ENCODE data around the gene SH2B3. TPM values are rescaled to one million over a fixed set of nuclear protein-coding genes. Genes with fewer than 3 reads are reported as not detected.

Gene SH2B3
- total RNA-seq, 1 experiment from 2014 or later: 6.5 TPM

DNA sequence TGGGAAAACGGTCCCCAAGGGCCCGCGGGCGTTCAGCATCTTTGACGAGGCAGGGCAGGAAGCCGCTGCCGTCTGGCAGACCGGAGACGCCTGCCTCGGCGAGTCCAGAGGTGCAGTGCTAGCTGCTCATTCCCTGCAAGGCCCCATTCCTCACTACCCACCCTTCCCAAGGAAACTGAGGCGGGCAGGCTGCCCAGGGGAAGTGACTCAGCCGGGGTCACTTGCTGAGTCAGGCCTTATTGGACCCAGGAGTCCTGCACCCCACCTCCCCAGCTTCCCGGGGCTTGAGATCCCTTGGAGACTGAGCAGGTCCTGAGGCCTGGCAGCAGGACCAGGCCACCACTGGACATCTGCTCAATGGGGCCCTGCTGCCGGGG is 3.7 kb downstream of the SH2B3 start:
- Histone ChIP-seq H3K4me2 (peak overlapping the region; percentile 97), H3K4me3 (peak overlapping the region; percentile 22; the same call in 1 of the 2 replicates), H2AFZ (no peak overlapping the region), H4K20me1 (ENCODE audit: insufficient read depth) (peaks cover 5% of the 10 kb centered on the region; the same call in 1 of the 2 replicates), H3K79me2 (ENCODE audit: low read depth) (peaks cover 45% of the 10 kb centered on the region), H3K4me1 (replicated peaks; ENCODE audit: insufficient read depth) (peaks cover 57% of the 10 kb centered on the region), H3K27ac (no peak overlapping the region), H3F3A (ENCODE audit: insufficient read depth, low read depth) (peaks cover 35% of the 10 kb centered on the region), H3K9me2 (ENCODE audit: insufficient read depth) (no peaks in the 10 kb centered on the region), H3K36me3 (ENCODE audit: low read depth) (no peaks in the 10 kb centered on the region), H3K27me3 (ENCODE audit: insufficient read depth, low read depth) (no peaks in the 10 kb centered on the region), H3K9me3 (ENCODE audit: insufficient read depth, low read depth) (no peaks in the 10 kb centered on the region)
- POLR2A ChIA-PET (ENCODE audit: unreplicated experiment): no interaction called here
- no peak for DNase-seq
- CTCF ChIA-PET: no interaction called here
- BruUV-seq (replicated peaks): no TSS peak
- intact Hi-C loops (cut with micrococcal nuclease; ENCODE audit: unreplicated experiment): no loop called here
- no peak for TF ChIP-seq EZH2 (IDR thresholded peaks at IDR 0.05; ENCODE audit: low read depth)
- TF ChIP-seq, protein P1, sequence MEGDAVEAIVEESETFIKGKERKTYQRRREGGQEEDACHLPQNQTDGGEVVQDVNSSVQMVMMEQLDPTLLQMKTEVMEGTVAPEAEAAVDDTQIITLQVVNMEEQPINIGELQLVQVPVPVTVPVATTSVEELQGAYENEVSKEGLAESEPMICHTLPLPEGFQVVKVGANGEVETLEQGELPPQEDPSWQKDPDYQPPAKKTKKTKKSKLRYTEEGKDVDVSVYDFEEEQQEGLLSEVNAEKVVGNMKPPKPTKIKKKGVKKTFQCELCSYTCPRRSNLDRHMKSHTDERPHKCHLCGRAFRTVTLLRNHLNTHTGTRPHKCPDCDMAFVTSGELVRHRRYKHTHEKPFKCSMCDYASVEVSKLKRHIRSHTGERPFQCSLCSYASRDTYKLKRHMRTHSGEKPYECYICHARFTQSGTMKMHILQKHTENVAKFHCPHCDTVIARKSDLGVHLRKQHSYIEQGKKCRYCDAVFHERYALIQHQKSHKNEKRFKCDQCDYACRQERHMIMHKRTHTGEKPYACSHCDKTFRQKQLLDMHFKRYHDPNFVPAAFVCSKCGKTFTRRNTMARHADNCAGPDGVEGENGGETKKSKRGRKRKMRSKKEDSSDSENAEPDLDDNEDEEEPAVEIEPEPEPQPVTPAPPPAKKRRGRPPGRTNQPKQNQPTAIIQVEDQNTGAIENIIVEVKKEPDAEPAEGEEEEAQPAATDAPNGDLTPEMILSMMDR (conservative IDR thresholded peaks at IDR 0.05): no peak

DNA sequence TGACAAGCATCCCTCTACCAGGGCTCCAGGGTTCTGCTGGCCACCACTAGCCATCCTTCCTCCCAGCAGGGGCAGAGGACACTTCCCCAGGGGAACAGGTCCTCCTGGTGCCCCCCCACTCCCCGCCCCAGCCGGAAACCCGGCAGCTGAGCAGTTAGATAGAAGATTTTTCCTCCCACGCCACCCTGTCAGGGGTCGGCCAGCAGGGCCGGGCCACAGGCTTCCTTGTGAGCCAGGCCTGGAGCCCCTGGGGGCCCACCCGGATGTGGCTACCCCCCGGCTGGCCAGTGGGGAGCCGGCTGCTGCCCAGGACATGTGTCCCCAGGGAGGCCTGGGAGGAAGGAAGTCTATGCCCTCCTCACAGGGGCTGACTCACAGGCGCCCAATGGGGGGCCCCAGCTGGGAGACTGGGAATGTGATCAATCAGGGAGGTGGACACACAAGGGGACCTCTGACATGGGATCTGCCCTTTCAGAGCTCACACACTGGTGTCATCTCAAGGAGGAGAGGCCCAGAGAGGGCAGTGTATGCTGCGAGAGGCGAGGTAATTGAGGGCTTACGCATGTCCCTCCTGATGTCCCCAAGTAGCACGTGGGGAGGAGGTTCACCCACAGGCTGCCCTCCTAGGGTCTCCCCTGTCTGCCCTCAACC is 4.2 kb downstream of the SH2B3 start:
- Histone ChIP-seq H3K36me3 (ENCODE audit: low read depth) (no peaks in the 10 kb centered on the region), H4K20me1 (ENCODE audit: insufficient read depth) (peaks cover 9% of the 10 kb centered on the region; the same call in 1 of the 2 replicates), H3K9me2 (ENCODE audit: insufficient read depth) (no peaks in the 10 kb centered on the region), H3K27ac (peak overlapping the region; percentile 33; the same call in 1 of the 2 replicates), H3K27me3 (ENCODE audit: insufficient read depth, low read depth) (no peaks in the 10 kb centered on the region), H3F3A (ENCODE audit: insufficient read depth, low read depth) (peaks cover 31% of the 10 kb centered on the region; the same call in 1 of the 2 replicates), H3K79me2 (ENCODE audit: low read depth) (peaks cover 49% of the 10 kb centered on the region), H3K4me3 (peak overlapping the region; percentile 22; the same call in 1 of the 2 replicates), H3K9me3 (ENCODE audit: insufficient read depth, low read depth) (no peaks in the 10 kb centered on the region), H3K4me1 (replicated peaks; ENCODE audit: insufficient read depth) (peaks cover 52% of the 10 kb centered on the region), H2AFZ (no peak overlapping the region), H3K4me2 (peak overlapping the region; percentile 97)
- DNase-seq: peak in 1 of 2 experiments; percentile 68
- POLR2A ChIA-PET (ENCODE audit: unreplicated experiment): interaction anchor here (0.7 kb wide), 1 partner anchor 243 kb away, joined by 3 read pairs; no protein-coding TSS in a partner anchor
- BruUV-seq (replicated peaks): no TSS peak
- TF ChIP-seq EZH2 (IDR thresholded peaks at IDR 0.05; ENCODE audit: low read depth): no peak
- TF ChIP-seq, protein P1 (conservative IDR thresholded peaks at IDR 0.05): no peak
- CTCF ChIA-PET: interaction anchor here (0.6 kb wide), 1 partner anchor 27 kb away, joined by 3 read pairs; no protein-coding TSS in a partner anchor
- intact Hi-C loops (cut with micrococcal nuclease; ENCODE audit: unreplicated experiment): no loop called here

DNA sequence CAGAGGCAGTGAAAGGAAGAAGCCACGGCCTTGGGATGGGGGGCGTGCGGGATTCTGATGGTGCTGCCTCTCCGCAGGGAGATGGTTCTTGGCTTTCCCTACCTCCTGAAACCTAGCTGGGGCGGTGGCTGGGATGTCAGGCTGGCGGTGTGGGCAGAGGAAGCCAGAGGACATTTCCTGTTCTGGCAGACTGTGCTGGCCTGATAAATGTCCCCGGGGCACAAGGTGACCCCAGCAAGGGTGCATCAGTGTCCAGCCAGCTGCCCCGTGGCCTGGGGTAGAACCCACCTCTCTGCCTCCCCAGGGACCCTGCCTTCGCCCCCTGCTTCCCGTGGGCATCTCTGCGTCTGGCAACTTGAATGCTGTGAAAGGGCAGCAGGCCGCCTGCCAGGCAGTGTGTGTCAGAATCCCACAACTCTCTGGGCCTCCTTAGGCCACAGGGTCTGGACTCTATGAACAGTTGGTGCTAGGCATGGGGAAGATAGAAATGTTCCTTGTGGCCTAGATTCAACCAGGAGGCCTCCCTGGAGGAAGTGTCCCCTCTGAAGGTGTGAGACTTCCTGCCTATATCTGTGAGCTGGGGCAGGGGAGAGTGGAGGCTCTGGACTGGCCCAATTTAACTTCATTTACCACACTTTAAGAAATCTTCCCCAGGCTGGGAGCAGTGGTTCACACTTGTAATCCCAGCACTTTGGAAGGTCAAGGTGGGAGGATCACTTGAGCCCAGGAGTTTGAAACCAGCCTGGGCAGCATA is 4.9 kb downstream of the SH2B3 start:
- no peak for DNase-seq
- no peaks in the 10 kb centered on the region for H3K36me3 ChIP-seq (ENCODE audit: low read depth)
- ChIA-PET POLR2A (ENCODE audit: unreplicated experiment) (interaction anchor here (0.7 kb wide), 1 partner anchor 242 kb away, joined by 3 read pairs; no protein-coding TSS in a partner anchor), CTCF (interaction anchor here (0.6 kb wide), 1 partner anchor 26 kb away, joined by 3 read pairs; no protein-coding TSS in a partner anchor)
- TF ChIP-seq, protein P1 (conservative IDR thresholded peaks at IDR 0.05): no peak
- TF ChIP-seq EZH2 (IDR thresholded peaks at IDR 0.05; ENCODE audit: low read depth): no peak
- H3K4me3 ChIP-seq: no peak overlapping the region
- H3K9me2 ChIP-seq (ENCODE audit: insufficient read depth): no peaks in the 10 kb centered on the region
- peaks cover 31% of the 10 kb centered on the region; the same call in 1 of the 2 replicates for H3F3A ChIP-seq (ENCODE audit: insufficient read depth, low read depth)
- H3K27me3 ChIP-seq (ENCODE audit: insufficient read depth, low read depth): no peaks in the 10 kb centered on the region
- H4K20me1 ChIP-seq (ENCODE audit: insufficient read depth): peaks cover 9% of the 10 kb centered on the region; the same call in 1 of the 2 replicates
- H3K4me1 ChIP-seq (replicated peaks; ENCODE audit: insufficient read depth): peaks cover 48% of the 10 kb centered on the region
- H3K27ac ChIP-seq: 0 out of 2 replicates have a peak overlapping the region, but pooled peaks have one; percentile 33
- H3K9me3 ChIP-seq (ENCODE audit: insufficient read depth, low read depth): no peaks in the 10 kb centered on the region
- BruUV-seq (replicated peaks): no TSS peak
- intact Hi-C loops (cut with micrococcal nuclease; ENCODE audit: unreplicated experiment): no loop called here
- no peak overlapping the region for H2AFZ ChIP-seq
- H3K4me2 ChIP-seq: peak overlapping the region; percentile 97
- peaks cover 52% of the 10 kb centered on the region for H3K79me2 ChIP-seq (ENCODE audit: low read depth)
